Mesendoderm (in vitro differentiated cells): ENCODE measurements around the gene RABAC1.
A peak's percentile ranks its signal among the peaks of the same experiment; 100 is the strongest.

ENCODE experiments used
- DNase-seq: peaks from one replicate; pipeline ENCODE4 v3.0.0; 2013
- H2AK5ac ChIP-seq: 2 replicates; pipeline ENCODE4 v1.6.1; 2013; ENCODE audit warnings: low read length, inconsistent platforms
- H2BK120ac ChIP-seq: 2 replicates; pipeline ENCODE4 v1.6.1; 2013; ENCODE audit warnings: low read depth, mild to moderate bottlenecking, low read length, moderate library complexity, mixed read lengths
- H2BK15ac ChIP-seq: replicated peaks from 2 replicates; pipeline ENCODE4 v1.6.1; 2013; ENCODE audit warnings: low read depth, mild to moderate bottlenecking, moderate library complexity
- H2BK5ac ChIP-seq: 2 replicates; pipeline ENCODE4 v1.6.1; 2013; ENCODE audit warnings: low read length, inconsistent platforms
- H3K18ac ChIP-seq: 2 replicates; pipeline ENCODE4 v1.6.1; 2013; ENCODE audit warnings: mild to moderate bottlenecking, low read length, mixed read lengths
- H3K23ac ChIP-seq: one replicate; pipeline ENCODE4 v1.6.1; 2013; ENCODE audit warnings: low read length
- H3K27ac ChIP-seq: 2 replicates; pipeline ENCODE4 v1.5.1; 2013; ENCODE audit warnings: low read depth, mild to moderate bottlenecking, inconsistent platforms, low read length, moderate library complexity
- H3K27me3 ChIP-seq: 2 replicates; pipeline ENCODE4 v1.6.1; 2013; ENCODE audit warnings: low read length, control low read depth, mild to moderate bottlenecking, inconsistent platforms; ENCODE audit not compliant: insufficient read depth, poor library complexity
- H3K36me3 ChIP-seq: 2 replicates; pipeline ENCODE4 v1.6.1; 2013; ENCODE audit warnings: low read length, inconsistent platforms; ENCODE audit not compliant: control insufficient read depth, insufficient read depth
- H3K4ac ChIP-seq: one replicate; pipeline ENCODE4 v1.6.1; 2013; ENCODE audit warnings: low read depth, mild to moderate bottlenecking, low read length, moderate library complexity
- H3K4me1 ChIP-seq: 2 replicates; pipeline ENCODE4 v1.6.1; 2013; ENCODE audit warnings: low read depth, low read length, inconsistent platforms; ENCODE audit not compliant: control insufficient read depth
- H3K4me2 ChIP-seq: 2 replicates; pipeline ENCODE4 v1.6.1; 2013; ENCODE audit warnings: low read length
- H3K4me3 ChIP-seq: 2 replicates; pipeline ENCODE4 v1.5.1; 2013; ENCODE audit warnings: mild to moderate bottlenecking, low read length
- H3K56ac ChIP-seq: one replicate; pipeline ENCODE4 v1.6.1; 2013; ENCODE audit warnings: low read length
- H3K79me1 ChIP-seq: 2 replicates; pipeline ENCODE4 v1.6.1; 2013; ENCODE audit warnings: low read length, inconsistent platforms
- H3K79me2 ChIP-seq: 2 replicates; pipeline ENCODE4 v1.6.1; 2013; ENCODE audit warnings: mild to moderate bottlenecking, low read length; ENCODE audit not compliant: control insufficient read depth, insufficient read depth
- H3K9ac ChIP-seq: 2 replicates; pipeline ENCODE4 v1.6.1; 2013; ENCODE audit warnings: low read length, inconsistent platforms
- H4K5ac ChIP-seq: one replicate; pipeline ENCODE4 v1.6.1; 2013; ENCODE audit warnings: low read length
- H4K8ac ChIP-seq: one replicate; pipeline ENCODE4 v1.6.1; 2013; ENCODE audit warnings: low read depth, mild to moderate bottlenecking, control low read depth, low read length, moderate library complexity
- WGBS: extraction: QIAGEN DNeasy Blood & Tissue Kit; methylation state at CpG from one replicate; pipeline ENCODE4 v1.1.7; 2013; ENCODE audit warnings: low lambda C conversion rate, missing lambda C conversion rate; ENCODE audit not compliant: insufficient coverage; ENCODE audit errors: extremely low coverage; 5-methylcytosine and 5-hydroxymethylcytosine counted together

Gene RABAC1

GRCh38 chr19:41935760-41936415, 23.2 kb downstream of the RABAC1 start:
- no peaks in the 10 kb centered on the region for H3K79me2 ChIP-seq
- H3K18ac ChIP-seq: no peak overlapping the region
- peaks cover 57% of the 10 kb centered on the region for H3K27me3 ChIP-seq
- no peaks in the 10 kb centered on the region for H3K4me1 ChIP-seq
- H2BK5ac ChIP-seq: no peak overlapping the region
- no peak overlapping the region for H2BK15ac ChIP-seq
- no peak overlapping the region for H3K9ac ChIP-seq
- H3K4me2 ChIP-seq: no peak overlapping the region
- no peak for DNase-seq
- no peak overlapping the region for H3K56ac ChIP-seq
- no peaks in the 10 kb centered on the region for H3K79me1 ChIP-seq
- H4K8ac ChIP-seq: no peak overlapping the region
- no peak overlapping the region for H2AK5ac ChIP-seq
- no CpG with 5 or more reads among the region's 26 CpGs for WGBS
- H3K23ac ChIP-seq: no peak overlapping the region
- H3K4me3 ChIP-seq: no peak overlapping the region
- no peak overlapping the region for H3K4ac ChIP-seq
- no peak overlapping the region for H4K5ac ChIP-seq
- H2BK120ac ChIP-seq: no peak overlapping the region
- H3K36me3 ChIP-seq: no peaks in the 10 kb centered on the region
- H3K27ac ChIP-seq: no peak overlapping the region

DNA sequence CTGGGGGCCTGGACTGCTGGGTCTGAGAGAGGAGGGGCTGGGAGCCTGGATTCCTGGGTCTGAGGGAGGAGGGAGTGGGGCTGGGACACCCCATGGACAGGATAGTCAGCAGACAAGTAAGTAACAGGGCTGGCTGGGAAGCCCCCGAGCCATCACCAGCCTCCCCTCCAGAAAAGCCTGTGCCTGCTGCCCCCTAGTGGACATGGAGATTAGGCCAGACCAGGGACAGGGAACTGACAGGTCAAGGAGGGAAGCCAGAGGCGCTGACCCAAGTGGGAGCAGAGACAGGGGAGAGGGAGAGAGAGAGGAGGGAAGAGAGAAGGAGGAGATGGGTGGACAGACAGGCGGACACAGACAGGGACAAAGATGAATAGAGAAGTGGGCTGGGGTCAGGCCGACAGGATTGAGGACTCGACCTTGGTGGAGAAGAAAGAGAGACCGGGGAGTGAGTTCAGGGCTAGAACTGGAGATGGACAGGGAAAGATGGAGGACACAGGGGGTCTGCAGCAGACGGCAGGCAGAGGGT, 24.2 kb downstream of the RABAC1 start:
- H3K4me3 ChIP-seq: no peak overlapping the region
- H3K56ac ChIP-seq: no peak overlapping the region
- peaks cover 61% of the 10 kb centered on the region for H3K27me3 ChIP-seq
- H2BK120ac ChIP-seq: no peak overlapping the region
- no peaks in the 10 kb centered on the region for H3K79me1 ChIP-seq
- no peak overlapping the region for H3K4me2 ChIP-seq
- peak; percentile 88 for DNase-seq
- H3K27ac ChIP-seq: no peak overlapping the region
- no peak overlapping the region for H3K4ac ChIP-seq
- no peak overlapping the region for H4K8ac ChIP-seq
- H2AK5ac ChIP-seq: no peak overlapping the region
- no peaks in the 10 kb centered on the region for H3K36me3 ChIP-seq
- no peaks in the 10 kb centered on the region for H3K79me2 ChIP-seq
- no peak overlapping the region for H3K9ac ChIP-seq
- no peak overlapping the region for H4K5ac ChIP-seq
- no peak overlapping the region for H2BK5ac ChIP-seq
- H3K18ac ChIP-seq: no peak overlapping the region
- H3K23ac ChIP-seq: no peak overlapping the region
- WGBS: no CpG with 5 or more reads among the region's 7 CpGs
- H2BK15ac ChIP-seq: no peak overlapping the region
- peaks cover 2% of the 10 kb centered on the region for H3K4me1 ChIP-seq

GRCh38 chr19:41933693-41934426, 25.3 kb downstream of the RABAC1 start:
- Histone ChIP-seq H2BK5ac (no peak overlapping the region), H2BK120ac (no peak overlapping the region), H3K4me2 (no peak overlapping the region), H3K18ac (no peak overlapping the region), H3K4ac (no peak overlapping the region), H3K79me1 (no peaks in the 10 kb centered on the region), H3K27me3 (peaks cover 69% of the 10 kb centered on the region), H3K9ac (no peak overlapping the region), H3K4me3 (no peak overlapping the region), H2BK15ac (no peak overlapping the region), H3K23ac (no peak overlapping the region), H2AK5ac (no peak overlapping the region), H3K56ac (no peak overlapping the region), H3K27ac (no peak overlapping the region), H3K79me2 (no peaks in the 10 kb centered on the region), H3K36me3 (no peaks in the 10 kb centered on the region), H3K4me1 (peaks cover 2% of the 10 kb centered on the region), H4K5ac (no peak overlapping the region), H4K8ac (no peak overlapping the region)
- no CpG with 5 or more reads among the region's 7 CpGs for WGBS
- no peak for DNase-seq

GRCh38 chr19:41932720-41933332, 26.3 kb downstream of the RABAC1 start:
- Histone ChIP-seq H3K36me3 (no peaks in the 10 kb centered on the region), H4K8ac (no peak overlapping the region), H3K23ac (no peak overlapping the region), H3K79me2 (no peaks in the 10 kb centered on the region), H3K4me1 (peaks cover 2% of the 10 kb centered on the region), H3K27ac (no peak overlapping the region), H2BK15ac (no peak overlapping the region), H4K5ac (no peak overlapping the region), H2BK120ac (no peak overlapping the region), H3K4me2 (no peak overlapping the region), H3K9ac (no peak overlapping the region), H3K79me1 (no peaks in the 10 kb centered on the region), H3K4me3 (no peak overlapping the region), H3K18ac (no peak overlapping the region), H2AK5ac (no peak overlapping the region), H2BK5ac (no peak overlapping the region), H3K27me3 (peaks cover 74% of the 10 kb centered on the region), H3K56ac (no peak overlapping the region), H3K4ac (no peak overlapping the region)
- no peak for DNase-seq
- no CpG with 5 or more reads among the region's 29 CpGs for WGBS

DNA sequence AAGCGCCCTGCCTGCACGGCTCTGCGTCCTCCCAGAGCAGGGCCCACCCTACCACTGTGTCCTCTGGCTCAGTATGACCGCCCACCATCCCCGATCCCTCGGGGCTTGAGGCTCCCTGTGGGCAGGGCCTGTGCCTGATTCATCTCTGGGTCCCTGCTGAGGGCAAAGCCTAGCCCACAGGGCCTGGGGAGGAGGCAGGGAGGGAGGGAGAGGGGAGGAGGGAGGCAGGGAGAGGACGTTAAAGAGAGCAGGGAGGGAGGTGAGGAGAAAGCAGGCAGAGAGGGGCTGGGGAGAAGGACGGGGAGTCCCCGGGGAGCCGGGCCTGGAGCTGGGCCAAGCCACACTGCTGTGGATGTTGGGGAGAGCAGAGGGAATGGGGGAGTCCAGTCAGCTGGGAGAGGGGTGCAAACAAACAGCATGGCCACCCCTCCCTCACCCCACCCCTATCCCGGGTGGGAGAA, 26.8 kb downstream of the RABAC1 start:
- H3K18ac ChIP-seq: no peak overlapping the region
- H4K5ac ChIP-seq: no peak overlapping the region
- WGBS: no CpG with 5 or more reads among the region's 11 CpGs
- no peak overlapping the region for H2BK120ac ChIP-seq
- H3K56ac ChIP-seq: no peak overlapping the region
- no peak overlapping the region for H3K4ac ChIP-seq
- no peak overlapping the region for H4K8ac ChIP-seq
- no peak overlapping the region for H3K4me3 ChIP-seq
- no peak overlapping the region for H2BK15ac ChIP-seq
- no peaks in the 10 kb centered on the region for H3K79me1 ChIP-seq
- no peak overlapping the region for H3K23ac ChIP-seq
- peaks cover 2% of the 10 kb centered on the region for H3K4me1 ChIP-seq
- no peak overlapping the region for H3K27ac ChIP-seq
- peaks cover 73% of the 10 kb centered on the region for H3K27me3 ChIP-seq
- no peak overlapping the region for H2AK5ac ChIP-seq
- DNase-seq: no peak
- H3K79me2 ChIP-seq: no peaks in the 10 kb centered on the region
- no peaks in the 10 kb centered on the region for H3K36me3 ChIP-seq
- no peak overlapping the region for H3K4me2 ChIP-seq
- no peak overlapping the region for H2BK5ac ChIP-seq
- H3K9ac ChIP-seq: no peak overlapping the region
